Measurements from ENCODE around the gene CPSF7.

DNA sequence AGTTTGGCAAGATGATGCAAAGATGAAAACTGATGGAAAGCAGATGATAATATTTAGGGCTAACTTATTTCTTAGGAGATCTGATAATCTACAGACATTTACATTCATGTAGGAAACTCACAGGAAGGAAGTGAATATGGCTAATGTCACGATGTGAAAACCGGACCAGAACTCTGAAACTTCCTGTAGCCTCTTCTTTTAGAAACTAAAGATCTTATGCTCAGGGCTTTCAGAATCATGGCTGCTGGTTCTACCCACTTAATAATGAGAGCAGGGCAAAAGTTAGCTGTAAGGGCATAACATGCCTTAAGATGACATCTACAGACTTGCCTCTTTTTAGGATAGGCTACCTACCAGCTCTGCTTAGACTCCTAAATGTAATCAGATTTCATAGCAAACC, 15.2 kb downstream of the CPSF7 start:
- TF ChIP-seq, protein P1, sequence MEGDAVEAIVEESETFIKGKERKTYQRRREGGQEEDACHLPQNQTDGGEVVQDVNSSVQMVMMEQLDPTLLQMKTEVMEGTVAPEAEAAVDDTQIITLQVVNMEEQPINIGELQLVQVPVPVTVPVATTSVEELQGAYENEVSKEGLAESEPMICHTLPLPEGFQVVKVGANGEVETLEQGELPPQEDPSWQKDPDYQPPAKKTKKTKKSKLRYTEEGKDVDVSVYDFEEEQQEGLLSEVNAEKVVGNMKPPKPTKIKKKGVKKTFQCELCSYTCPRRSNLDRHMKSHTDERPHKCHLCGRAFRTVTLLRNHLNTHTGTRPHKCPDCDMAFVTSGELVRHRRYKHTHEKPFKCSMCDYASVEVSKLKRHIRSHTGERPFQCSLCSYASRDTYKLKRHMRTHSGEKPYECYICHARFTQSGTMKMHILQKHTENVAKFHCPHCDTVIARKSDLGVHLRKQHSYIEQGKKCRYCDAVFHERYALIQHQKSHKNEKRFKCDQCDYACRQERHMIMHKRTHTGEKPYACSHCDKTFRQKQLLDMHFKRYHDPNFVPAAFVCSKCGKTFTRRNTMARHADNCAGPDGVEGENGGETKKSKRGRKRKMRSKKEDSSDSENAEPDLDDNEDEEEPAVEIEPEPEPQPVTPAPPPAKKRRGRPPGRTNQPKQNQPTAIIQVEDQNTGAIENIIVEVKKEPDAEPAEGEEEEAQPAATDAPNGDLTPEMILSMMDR (IDR thresholded peaks at IDR 0.05) = no peak
- no peak for TF ChIP-seq POLR2AphosphoS5 (IDR thresholded peaks at IDR 0.05)

Data from transverse colon (tissue), 4 donors.